GM10248 (cell line): ENCODE data around the gene DLGAP5.

Source experiments
- CTCF ChIA-PET: fragments of 300-600 bp; sonication (Branson Sonifier 250); formaldehyde crosslinking; extraction: SDS; loops from one replicate; lab custom pipeline; 2021; ENCODE audit warnings: antibody characterized with exemption; lab: Yijun Ruan, JAX
- POLR2A ChIA-PET: fragments of 350-650 bp; sonication (Branson Sonifier 250); formaldehyde crosslinking; extraction: SDS; loops from one replicate; lab custom pipeline; 2020; ENCODE audit warnings: antibody characterized with exemption; lab: Yijun Ruan, JAX
- DNase-seq: peaks from one replicate; pipeline ENCODE4 v3.0.0; 2012; ENCODE audit errors: extremely low spot score
- CTCF ChIP-seq: IDR thresholded peaks from 2 replicates; pipeline ENCODE4 v1.5.1; 2012; ENCODE audit warnings: mild to moderate bottlenecking, low read depth; ENCODE audit errors: extremely low read depth, missing control alignments, control extremely low read depth

Gene DLGAP5

GRCh38 chr14:55136241-55136640 lies 55.1 kb downstream of the DLGAP5 start:
- ChIA-PET POLR2A (no interaction called here), CTCF (interaction anchor here (1.0 to 1.4 kb wide), 5 partner anchors 11 to 41 kb away, joined by 3 to 7 read pairs (median 4); no protein-coding TSS in a partner anchor)
- TF ChIP-seq CTCF: no peak
- no peak for DNase-seq

GRCh38 chr14:55133416-55133815 lies 58.0 kb downstream of the DLGAP5 start:
- DNase-seq: no peak
- no peak for TF ChIP-seq CTCF
- CTCF ChIA-PET: interaction anchor here (1.0 to 1.8 kb wide), 4 partner anchors 14 to 82 kb away, joined by 3 to 4 read pairs (median 3); partner anchors contain the start of gene MAPK1IP1L
- POLR2A ChIA-PET: no interaction called here

DNA sequence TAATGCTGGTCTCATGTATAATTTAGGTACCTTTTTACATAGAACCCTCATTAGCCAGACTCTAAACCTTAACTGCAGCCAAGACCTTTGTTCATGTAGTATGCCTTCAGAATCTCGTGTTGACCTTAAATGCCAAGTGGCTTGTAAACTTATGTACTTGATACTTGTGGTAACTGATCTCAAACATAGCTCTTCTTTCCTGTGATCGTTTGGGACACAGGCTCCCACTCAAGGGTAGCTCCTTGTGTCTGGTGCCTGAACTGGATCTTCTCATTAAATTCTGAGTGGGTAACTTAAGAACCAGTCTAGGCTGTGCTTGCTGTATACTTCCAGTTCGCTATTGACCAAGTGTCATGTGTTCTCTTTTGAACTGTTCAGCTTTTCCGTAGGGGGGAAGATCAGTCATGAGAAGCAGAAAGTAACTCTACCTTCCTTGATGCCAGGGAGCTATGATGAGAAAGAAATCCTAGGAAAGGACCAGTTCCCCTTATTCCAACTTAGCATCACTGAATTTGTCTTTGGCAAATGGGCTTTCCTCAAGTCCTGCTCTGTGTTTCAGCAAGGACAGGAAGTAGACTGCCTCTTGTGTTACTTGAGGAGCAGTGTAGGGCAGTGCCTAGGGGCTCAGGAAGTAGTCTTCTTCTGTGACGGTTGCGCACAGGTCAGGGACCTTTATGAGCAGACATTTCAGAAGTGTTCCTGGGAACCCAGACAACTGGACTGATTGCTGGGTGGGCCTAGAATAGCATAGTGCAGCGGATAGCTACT lies 59.8 kb downstream of the DLGAP5 start:
- ChIA-PET POLR2A (no interaction called here), CTCF (interaction anchor here (1.0 to 2.6 kb wide), 6 partner anchors 9 to 80 kb away, joined by 3 to 8 read pairs (median 4); partner anchors contain the start of gene MAPK1IP1L)
- DNase-seq: no peak
- TF ChIP-seq CTCF: no peak

DNA sequence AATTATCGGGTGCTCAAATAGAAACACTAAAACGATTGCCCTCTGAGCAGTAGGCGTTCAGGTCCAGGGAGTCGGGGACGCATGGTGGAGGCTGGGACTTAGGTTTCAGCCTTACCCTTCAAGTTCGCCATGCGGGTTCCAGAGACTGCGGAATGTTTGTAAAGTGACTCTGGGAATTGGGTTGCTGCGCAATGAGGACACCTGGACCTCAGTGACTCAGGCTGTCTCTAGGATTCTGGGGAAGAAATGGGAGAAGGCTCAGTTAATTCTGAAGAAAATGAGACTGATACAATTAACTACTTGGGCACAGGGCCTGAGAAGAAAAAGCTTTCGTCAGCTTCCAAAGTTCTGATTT lies 61.2 kb downstream of the DLGAP5 start:
- DNase-seq: no peak
- POLR2A ChIA-PET: interaction anchor here (0.6 to 1.0 kb wide), 2 partner anchors 26 to 43 kb away, joined by 3 to 4 read pairs; no protein-coding TSS in a partner anchor
- no peak for TF ChIP-seq CTCF
- CTCF ChIA-PET: interaction anchor here (0.7 to 2.7 kb wide), 6 partner anchors 8 to 51 kb away, joined by 3 to 9 read pairs (median 6); no protein-coding TSS in a partner anchor

GRCh38 chr14:55129428-55130195 lies 61.8 kb downstream of the DLGAP5 start:
- POLR2A ChIA-PET: interaction anchor here (1.0 kb wide), 1 partner anchor 26 kb away, joined by 4 read pairs; no protein-coding TSS in a partner anchor
- CTCF ChIA-PET: interaction anchor here (0.7 to 2.7 kb wide), 6 partner anchors 8 to 51 kb away, joined by 3 to 9 read pairs (median 6); no protein-coding TSS in a partner anchor
- TF ChIP-seq CTCF: no peak
- peak; percentile 75 for DNase-seq

- ChIA-PET CTCF (interaction anchor here (1.0 to 2.7 kb wide), 4 partner anchors 9 to 50 kb away, joined by 4 to 9 read pairs (median 6); no protein-coding TSS in a partner anchor), POLR2A (no interaction called here)
- no peak for TF ChIP-seq CTCF
- DNase-seq: peak; percentile 86
These were observed 62.3 kb downstream of the DLGAP5 start, which contains the start of gene LGALS3 for GRCh38 chr14:55129086-55129427. Gene LGALS3, plus strand, starts transcription at chr14:55129252. Its CDS starts 8,122 bp downstream, at chr14:55137374.
